Measurements from ENCODE around the gene NXF1.

DNA sequence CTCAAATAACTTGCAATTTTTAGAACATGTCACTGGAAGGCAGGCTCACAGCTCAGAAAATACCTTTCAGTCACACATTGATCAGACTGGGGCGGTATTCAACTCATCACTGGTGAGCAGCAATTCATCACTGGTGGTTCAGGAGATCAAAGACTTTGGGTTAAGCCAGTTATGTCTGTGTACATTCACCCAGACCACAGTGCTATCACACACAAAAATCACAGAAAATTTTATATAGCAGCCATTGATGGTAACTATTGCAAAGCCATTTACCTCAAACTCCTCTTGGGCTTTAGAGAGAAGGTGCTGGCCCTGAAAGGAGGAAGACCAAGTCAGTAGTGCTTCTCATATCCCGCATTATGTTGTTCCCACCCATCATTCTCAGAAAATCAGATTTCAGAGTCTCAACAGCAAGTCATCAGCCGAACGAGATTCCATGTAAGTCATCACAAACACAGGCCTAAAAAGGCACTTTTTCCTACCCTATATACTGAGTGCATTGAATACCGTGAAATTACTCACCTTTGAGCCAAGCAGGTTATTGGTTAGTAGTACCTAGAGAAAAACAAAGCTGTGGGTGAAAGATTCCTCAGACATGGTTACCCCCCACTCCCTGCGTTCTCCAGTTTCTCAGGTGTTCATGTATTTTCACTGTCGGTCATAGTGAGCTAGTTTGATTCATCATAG is 48.2 kb upstream of the NXF1 start:
- no peak for TF ChIP-seq POLR2AphosphoS5 (IDR thresholded peaks at IDR 0.05)
- TF ChIP-seq, protein P1, sequence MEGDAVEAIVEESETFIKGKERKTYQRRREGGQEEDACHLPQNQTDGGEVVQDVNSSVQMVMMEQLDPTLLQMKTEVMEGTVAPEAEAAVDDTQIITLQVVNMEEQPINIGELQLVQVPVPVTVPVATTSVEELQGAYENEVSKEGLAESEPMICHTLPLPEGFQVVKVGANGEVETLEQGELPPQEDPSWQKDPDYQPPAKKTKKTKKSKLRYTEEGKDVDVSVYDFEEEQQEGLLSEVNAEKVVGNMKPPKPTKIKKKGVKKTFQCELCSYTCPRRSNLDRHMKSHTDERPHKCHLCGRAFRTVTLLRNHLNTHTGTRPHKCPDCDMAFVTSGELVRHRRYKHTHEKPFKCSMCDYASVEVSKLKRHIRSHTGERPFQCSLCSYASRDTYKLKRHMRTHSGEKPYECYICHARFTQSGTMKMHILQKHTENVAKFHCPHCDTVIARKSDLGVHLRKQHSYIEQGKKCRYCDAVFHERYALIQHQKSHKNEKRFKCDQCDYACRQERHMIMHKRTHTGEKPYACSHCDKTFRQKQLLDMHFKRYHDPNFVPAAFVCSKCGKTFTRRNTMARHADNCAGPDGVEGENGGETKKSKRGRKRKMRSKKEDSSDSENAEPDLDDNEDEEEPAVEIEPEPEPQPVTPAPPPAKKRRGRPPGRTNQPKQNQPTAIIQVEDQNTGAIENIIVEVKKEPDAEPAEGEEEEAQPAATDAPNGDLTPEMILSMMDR (IDR thresholded peaks at IDR 0.05), result no peak
- TF ChIP-seq POLR2A (IDR thresholded peaks at IDR 0.05), result no peak
